ENCODE data around the gene ADA.

GRCh38 chr20:44621325-44621724, 30.2 kb downstream of the ADA start:
- TF ChIP-seq POLR2AphosphoS5 (IDR thresholded peaks at IDR 0.05; ENCODE audit: low read depth, low read length) (no peak), REST (IDR thresholded peaks at IDR 0.05; ENCODE audit: insufficient read depth in 1 of 2, low read depth in 2 of 2, low read length in 2 of 2) (no peak), SIN3A (IDR thresholded peaks at IDR 0.05; ENCODE audit: borderline replicate concordance, insufficient read depth, low read length) (no peak)

Data from PFSK-1 (cell line).